Tibial nerve (tissue), 4 donors: ENCODE measurements around the gene NEURL2.

Source experiments
- EP300 ChIP-seq, 2 donors: sonication (generic); formaldehyde crosslinking; IDR thresholded peaks; one replicate each; pipeline ENCODE4 v1.6.1; 2017; ENCODE audit warnings: antibody characterized with exemption in 2 of 2, mild to moderate bottlenecking in 1 of 2
- TF ChIP-seq, protein P1 (sequence below), 5 experiments: fragments of 200-600 bp in 3 of 5; fragments of 450-650 bp in 2 of 5; sonication (generic) in 3 of 5; IDR thresholded peaks; one replicate each; pipeline ENCODE4 v1.5.1; 2016 to 2019; ENCODE audit warnings: antibody characterized with exemption in 5 of 5, mild to moderate bottlenecking in 3 of 5, moderate library complexity in 2 of 5

DNA sequence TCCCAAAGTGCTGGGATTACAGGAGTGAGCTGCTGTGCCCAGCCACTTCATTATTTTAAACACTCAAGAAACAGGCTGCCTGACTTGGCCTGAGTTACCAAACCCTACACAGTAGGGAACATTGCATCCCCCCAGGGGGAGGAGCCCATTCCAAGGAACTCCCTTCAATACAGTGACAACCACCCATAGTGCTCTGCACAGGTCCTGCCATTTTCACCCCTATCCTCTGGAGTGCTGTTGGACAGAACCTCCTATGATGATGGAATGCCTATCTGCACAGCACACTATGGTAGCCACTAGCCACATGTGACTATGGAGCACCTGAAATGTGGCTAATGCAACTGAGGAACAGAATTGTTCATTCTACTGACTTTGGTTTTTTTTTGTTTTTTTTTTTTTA is 45.6 kb downstream of the NEURL2 start:
- TF ChIP-seq, protein P1, sequence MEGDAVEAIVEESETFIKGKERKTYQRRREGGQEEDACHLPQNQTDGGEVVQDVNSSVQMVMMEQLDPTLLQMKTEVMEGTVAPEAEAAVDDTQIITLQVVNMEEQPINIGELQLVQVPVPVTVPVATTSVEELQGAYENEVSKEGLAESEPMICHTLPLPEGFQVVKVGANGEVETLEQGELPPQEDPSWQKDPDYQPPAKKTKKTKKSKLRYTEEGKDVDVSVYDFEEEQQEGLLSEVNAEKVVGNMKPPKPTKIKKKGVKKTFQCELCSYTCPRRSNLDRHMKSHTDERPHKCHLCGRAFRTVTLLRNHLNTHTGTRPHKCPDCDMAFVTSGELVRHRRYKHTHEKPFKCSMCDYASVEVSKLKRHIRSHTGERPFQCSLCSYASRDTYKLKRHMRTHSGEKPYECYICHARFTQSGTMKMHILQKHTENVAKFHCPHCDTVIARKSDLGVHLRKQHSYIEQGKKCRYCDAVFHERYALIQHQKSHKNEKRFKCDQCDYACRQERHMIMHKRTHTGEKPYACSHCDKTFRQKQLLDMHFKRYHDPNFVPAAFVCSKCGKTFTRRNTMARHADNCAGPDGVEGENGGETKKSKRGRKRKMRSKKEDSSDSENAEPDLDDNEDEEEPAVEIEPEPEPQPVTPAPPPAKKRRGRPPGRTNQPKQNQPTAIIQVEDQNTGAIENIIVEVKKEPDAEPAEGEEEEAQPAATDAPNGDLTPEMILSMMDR (IDR thresholded peaks at IDR 0.05) = no peak
- TF ChIP-seq EP300 (IDR thresholded peaks at IDR 0.05) = no peak
